Type B pancreatic cell (in vitro differentiated cells): Measurements from ENCODE around the gene CACFD1. TPM values are rescaled to one million over a fixed set of nuclear protein-coding genes. Genes with fewer than 3 reads are reported as not detected.

ENCODE experiments used
- DNase-seq: peaks from one replicate; pipeline ENCODE4 v3.0.0; 2021; ENCODE audit warnings: mixed read lengths; ENCODE audit not compliant: unreplicated experiment; ENCODE audit errors: extremely low spot score
- H3K27ac Mint-ChIP-seq: 2 replicates; pipeline ENCODE4 v1.8.0; 2021; ENCODE audit warnings: mild to moderate bottlenecking, mixed read lengths
- H3K27me3 Mint-ChIP-seq: 2 replicates; pipeline ENCODE4 v1.8.0; 2021; ENCODE audit warnings: mixed read lengths
- H3K36me3 Mint-ChIP-seq: 2 replicates; pipeline ENCODE4 v1.8.0; 2021; ENCODE audit warnings: mixed read lengths
- H3K4me1 Mint-ChIP-seq: one replicate; pipeline ENCODE4 v1.8.0; 2021; ENCODE audit warnings: mixed read lengths; ENCODE audit not compliant: unreplicated experiment
- H3K4me3 Mint-ChIP-seq: 2 replicates; pipeline ENCODE4 v1.8.0; 2021; ENCODE audit warnings: mild to moderate bottlenecking, mixed read lengths
- H3K9me3 Mint-ChIP-seq: 2 replicates; pipeline ENCODE4 v1.8.0; 2021; ENCODE audit warnings: mixed read lengths
- total RNA-seq: library from RNA; stranded (reverse); gene quantifications from 2 replicates; pipeline ENCODE4 v1.2.1, GENCODE V29; 2021; ENCODE audit warnings: low replicate concordance
- TF ChIP-seq, protein P1 (sequence below): fragments of 200-600 bp; sonication (generic); conservative IDR thresholded peaks from 2 replicates; pipeline ENCODE4 v1.5.0; 2021; ENCODE audit warnings: antibody characterized with exemption, mild to moderate bottlenecking

The CACFD1 gene
- total RNA-seq, 1 donor from 2014 or later = 45.6 TPM

- no peaks in the 10 kb centered on the region for H3K36me3 Mint-ChIP-seq
- no peak for DNase-seq
- H3K4me3 Mint-ChIP-seq = no peak overlapping the region
- peaks cover 3% of the 10 kb centered on the region for H3K4me1 Mint-ChIP-seq
- TF ChIP-seq, protein P1, sequence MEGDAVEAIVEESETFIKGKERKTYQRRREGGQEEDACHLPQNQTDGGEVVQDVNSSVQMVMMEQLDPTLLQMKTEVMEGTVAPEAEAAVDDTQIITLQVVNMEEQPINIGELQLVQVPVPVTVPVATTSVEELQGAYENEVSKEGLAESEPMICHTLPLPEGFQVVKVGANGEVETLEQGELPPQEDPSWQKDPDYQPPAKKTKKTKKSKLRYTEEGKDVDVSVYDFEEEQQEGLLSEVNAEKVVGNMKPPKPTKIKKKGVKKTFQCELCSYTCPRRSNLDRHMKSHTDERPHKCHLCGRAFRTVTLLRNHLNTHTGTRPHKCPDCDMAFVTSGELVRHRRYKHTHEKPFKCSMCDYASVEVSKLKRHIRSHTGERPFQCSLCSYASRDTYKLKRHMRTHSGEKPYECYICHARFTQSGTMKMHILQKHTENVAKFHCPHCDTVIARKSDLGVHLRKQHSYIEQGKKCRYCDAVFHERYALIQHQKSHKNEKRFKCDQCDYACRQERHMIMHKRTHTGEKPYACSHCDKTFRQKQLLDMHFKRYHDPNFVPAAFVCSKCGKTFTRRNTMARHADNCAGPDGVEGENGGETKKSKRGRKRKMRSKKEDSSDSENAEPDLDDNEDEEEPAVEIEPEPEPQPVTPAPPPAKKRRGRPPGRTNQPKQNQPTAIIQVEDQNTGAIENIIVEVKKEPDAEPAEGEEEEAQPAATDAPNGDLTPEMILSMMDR = no peak
- no peaks in the 10 kb centered on the region for H3K9me3 Mint-ChIP-seq
- no peak overlapping the region for H3K27ac Mint-ChIP-seq
- H3K27me3 Mint-ChIP-seq = no peaks in the 10 kb centered on the region
Observed at GRCh38 chr9:133471551-133472276, 11.9 kb downstream of the CACFD1 start.

DNA sequence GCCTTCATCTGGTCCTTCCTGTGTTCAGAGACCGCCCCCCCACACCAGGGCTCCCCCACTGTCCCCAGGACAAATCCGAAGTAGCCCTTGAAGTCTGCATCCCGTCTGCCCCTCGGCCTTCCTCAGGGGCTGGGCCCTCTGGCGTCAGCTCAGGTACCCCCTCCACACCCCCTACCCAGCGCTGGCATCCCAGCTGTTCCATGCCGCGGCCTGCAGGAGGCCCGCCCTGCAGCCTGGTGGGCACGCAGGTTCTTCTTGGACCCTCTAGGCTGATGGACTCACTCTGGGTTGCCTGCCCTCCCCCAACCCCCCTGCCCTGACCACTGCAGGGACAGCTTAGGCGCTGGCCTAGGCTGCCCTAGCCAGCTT is 12.5 kb downstream of the CACFD1 start:
- no peaks in the 10 kb centered on the region for H3K9me3 Mint-ChIP-seq
- no peaks in the 10 kb centered on the region for H3K27me3 Mint-ChIP-seq
- no peak overlapping the region for H3K27ac Mint-ChIP-seq
- no peak for DNase-seq
- H3K4me1 Mint-ChIP-seq = peaks cover 3% of the 10 kb centered on the region
- H3K36me3 Mint-ChIP-seq = no peaks in the 10 kb centered on the region
- TF ChIP-seq, protein P1 = no peak
- H3K4me3 Mint-ChIP-seq = no peak overlapping the region

- H3K36me3 Mint-ChIP-seq = no peaks in the 10 kb centered on the region
- DNase-seq = no peak
- no peak overlapping the region for H3K4me3 Mint-ChIP-seq
- peaks cover 3% of the 10 kb centered on the region for H3K4me1 Mint-ChIP-seq
- H3K27ac Mint-ChIP-seq = no peak overlapping the region
- H3K27me3 Mint-ChIP-seq = no peaks in the 10 kb centered on the region
- TF ChIP-seq, protein P1 = no peak
- no peaks in the 10 kb centered on the region for H3K9me3 Mint-ChIP-seq
Observed at GRCh38 chr9:133472753-133473378, 13.1 kb downstream of the CACFD1 start.

GRCh38 chr9:133473743-133474142 is 14.0 kb downstream of the CACFD1 start:
- H3K9me3 Mint-ChIP-seq = no peaks in the 10 kb centered on the region
- TF ChIP-seq, protein P1 = no peak
- H3K36me3 Mint-ChIP-seq = no peaks in the 10 kb centered on the region
- H3K27me3 Mint-ChIP-seq = no peaks in the 10 kb centered on the region
- DNase-seq = no peak
- no peak overlapping the region for H3K27ac Mint-ChIP-seq
- H3K4me1 Mint-ChIP-seq = peaks cover 3% of the 10 kb centered on the region
- H3K4me3 Mint-ChIP-seq = no peak overlapping the region

DNA sequence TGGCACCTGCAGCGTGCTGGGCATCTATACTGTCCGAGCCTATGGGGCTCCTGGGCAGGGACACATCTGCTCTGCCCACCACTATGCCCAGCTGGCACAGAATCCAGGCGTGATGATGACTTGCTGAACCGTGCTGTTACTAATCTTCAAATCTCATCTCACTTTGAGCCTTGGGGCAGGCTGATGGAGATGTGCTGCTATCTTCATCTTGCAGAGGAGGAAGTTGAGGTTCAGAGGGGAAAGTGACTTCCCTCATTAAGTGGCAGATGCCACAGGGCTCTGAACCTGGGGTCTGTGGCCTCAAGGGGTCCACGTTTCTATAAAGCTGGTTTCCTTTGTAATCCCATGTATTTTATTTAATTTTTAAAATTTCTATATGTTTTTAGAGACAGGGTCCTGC is 14.4 kb downstream of the CACFD1 start:
- Mint-ChIP-seq H3K9me3 (no peaks in the 10 kb centered on the region), H3K27me3 (no peaks in the 10 kb centered on the region), H3K27ac (no peak overlapping the region), H3K4me1 (peaks cover 3% of the 10 kb centered on the region), H3K4me3 (no peak overlapping the region), H3K36me3 (no peaks in the 10 kb centered on the region)
- TF ChIP-seq, protein P1 = no peak
- DNase-seq = no peak
